Endothelial cell of umbilical vein (primary cell): ENCODE measurements around the gene TM9SF3. TPM values are rescaled to one million over a fixed set of nuclear protein-coding genes. Genes with fewer than 3 reads are reported as not detected.

Experiments used
- BruUV-seq: library from RNA; stranded (reverse); fragments of 400-500 nt; replicated peaks from 2 replicates; lab custom pipeline; 2021; lab: Mats Ljungman, UMichigan
- CTCF ChIA-PET: fragments of 300-600, 350-600 bp; sonication (Branson Sonifier 250); formaldehyde crosslinking; loops from one replicate; lab custom pipeline; 2021; ENCODE audit warnings: antibody characterized with exemption, inconsistent platforms; lab: Charles Lee
- POLR2A ChIA-PET: fragments of 300-600, 350-600 bp; sonication (Branson Sonifier 250); formaldehyde crosslinking; loops from one replicate; lab custom pipeline; 2021; ENCODE audit warnings: antibody characterized with exemption, inconsistent platforms; lab: Charles Lee
- DNase-seq: peaks from one replicate; pipeline ENCODE4 v3.0.0-alpha.2; 2011; ENCODE audit warnings: low read depth, low spot score
- FAIRE-seq: peaks from 2 replicates; lab custom pipeline; 2011; peaks lifted over from hg19 to GRCh38; lab: Jason Lieb, UNC
- H2AFZ ChIP-seq: 2 replicates; pipeline ENCODE4 v1.6.0; 2012; ENCODE audit warnings: low read depth, low read length, control low read depth, inconsistent platforms
- H3K27ac ChIP-seq: 2 replicates; pipeline ENCODE4 v1.5.1; 2011; ENCODE audit warnings: low read depth, mild to moderate bottlenecking, control low read depth, low read length, moderate library complexity; ENCODE audit not compliant: insufficient read depth
- H3K27me3 ChIP-seq, 2 experiments: 2 replicates each; pipeline versions ENCODE4 v1.6.0 to v1.6.1; 2011; ENCODE audit warnings: low read length in 2 of 2, mixed read lengths in 1 of 2; ENCODE audit not compliant: control insufficient read depth in 2 of 2, insufficient read depth in 2 of 2
- H3K36me3 ChIP-seq, 2 experiments: 2 replicates in 1 of 2; 3 replicates in 1 of 2; pipeline ENCODE4 v1.5.1; 2011; ENCODE audit warnings: low read length in 2 of 2, mild to moderate bottlenecking in 1 of 2, moderate library complexity in 1 of 2; ENCODE audit not compliant: control insufficient read depth in 2 of 2, insufficient read depth in 2 of 2; ENCODE audit errors: extremely low read depth in 1 of 2
- H3K4me1 ChIP-seq: 3 replicates; pipeline ENCODE4 v1.5.1; 2011; ENCODE audit warnings: mild to moderate bottlenecking, low read length; ENCODE audit not compliant: control insufficient read depth, insufficient read depth; ENCODE audit errors: extremely low read depth
- H3K4me2 ChIP-seq: 2 replicates; pipeline ENCODE4 v1.6.1; 2011; ENCODE audit warnings: low read length, control low read depth, mixed read lengths; ENCODE audit not compliant: insufficient read depth
- H3K4me3 ChIP-seq, 3 experiments: fragments of 200-600 bp in 1 of 3; sonication (generic), shearing (Covaris generic) in 1 of 3; replicated peaks in 1 of 3; 2 replicates each; pipeline ENCODE4 v1.5.1; 2011 to 2016; ENCODE audit warnings: control low read depth in 3 of 3, low read length in 3 of 3, mild to moderate bottlenecking in 2 of 3, inconsistent platforms in 1 of 3, low read depth in 1 of 3, moderate library complexity in 1 of 3; ENCODE audit not compliant: insufficient read depth in 1 of 3
- H3K79me2 ChIP-seq: 2 replicates; pipeline ENCODE4 v1.6.0; 2012; ENCODE audit warnings: low read length, inconsistent platforms; ENCODE audit not compliant: control insufficient read depth, insufficient read depth
- H3K9ac ChIP-seq: replicated peaks from 2 replicates; pipeline ENCODE3; 2011; ENCODE audit warnings: low read length, control low read depth; ENCODE audit not compliant: insufficient read depth; ENCODE audit errors: extremely low read depth
- H3K9me1 ChIP-seq: replicated peaks from 3 replicates; pipeline ENCODE4 v1.6.0; 2011; ENCODE audit warnings: mild to moderate bottlenecking, low read length; ENCODE audit not compliant: control insufficient read depth, insufficient read depth; ENCODE audit errors: extremely low read depth
- H3K9me3 ChIP-seq: replicated peaks from 2 replicates; pipeline ENCODE4 v1.5.1; 2012; ENCODE audit warnings: low read length, inconsistent platforms; ENCODE audit not compliant: control insufficient read depth, insufficient read depth
- H4K20me1 ChIP-seq: replicated peaks from 2 replicates; pipeline ENCODE3; 2011; ENCODE audit warnings: mild to moderate bottlenecking, low read length; ENCODE audit not compliant: control insufficient read depth, insufficient read depth; ENCODE audit errors: extremely low read depth
- CTCF ChIP-seq, 2 donors: IDR thresholded peaks; 1 replicate in 1 of 2; 2 replicates in 1 of 2; pipeline ENCODE4 v1.5.1; 2011; ENCODE audit warnings: low read length in 2 of 2, mild to moderate bottlenecking in 2 of 2, moderate library complexity in 2 of 2, control low read depth in 1 of 2, inconsistent platforms in 1 of 2, low read depth in 1 of 2; ENCODE audit not compliant: insufficient read depth in 1 of 2; ENCODE audit errors: extremely low read depth in 1 of 2
- EZH2 ChIP-seq: IDR thresholded peaks from 2 replicates; pipeline ENCODE4 v1.6.1; 2012; ENCODE audit warnings: borderline replicate concordance, low read depth, mild to moderate bottlenecking, moderate library complexity, low read length, inconsistent platforms; ENCODE audit not compliant: severe bottlenecking
- FOS ChIP-seq: IDR thresholded peaks from 2 replicates; pipeline ENCODE4 v1.6.1; 2011; ENCODE audit warnings: mild to moderate bottlenecking, low read length, moderate library complexity, borderline replicate concordance; ENCODE audit not compliant: insufficient read depth
- GATA2 ChIP-seq: IDR thresholded peaks from 2 replicates; pipeline ENCODE4 v1.7.0; 2011; ENCODE audit warnings: low read depth, mild to moderate bottlenecking, moderate library complexity, mixed read lengths, low read length; ENCODE audit not compliant: insufficient read length, insufficient read depth
- JUN ChIP-seq: IDR thresholded peaks from 2 replicates; pipeline ENCODE4 v1.6.1; 2011; ENCODE audit warnings: borderline replicate concordance, low read depth; ENCODE audit not compliant: insufficient read length, insufficient read depth
- MAX ChIP-seq: IDR thresholded peaks from 2 replicates; pipeline ENCODE4 v1.6.1; 2011; ENCODE audit not compliant: insufficient read depth, insufficient read length
- MYC ChIP-seq: IDR thresholded peaks from one replicate; pipeline ENCODE4 v1.6.1; 2011; ENCODE audit warnings: mild to moderate bottlenecking, low read depth, low read length
- POLR2A ChIP-seq: IDR thresholded peaks from 2 replicates; pipeline ENCODE4 v1.6.1; 2012; ENCODE audit warnings: low read depth, mild to moderate bottlenecking, control low read depth, low read length
- POLR2AphosphoS5 ChIP-seq: IDR thresholded peaks from 2 replicates; pipeline ENCODE4 v1.6.1; 2012; ENCODE audit warnings: low read depth, mild to moderate bottlenecking, control low read depth, low read length, moderate library complexity; ENCODE audit not compliant: insufficient read depth
- dilution Hi-C: fragments of 300-500 bp; cut with MboI; formaldehyde crosslinking; loops from one replicate; pipeline ENCODE4 v1.15.0; 2019; ENCODE audit warnings: low sequenced_read_pairs; ENCODE audit not compliant: extremely low pct_ligation_motif_present
- intact Hi-C: fragments of 100-400 bp; cut with micrococcal nuclease; formaldehyde crosslinking; loops from one replicate; pipeline ENCODE4 v1.10.0; 2022
- polyA plus RNA-seq, 4 experiments: library from polyadenylated mRNA; depleted of rRNA in 3 of 4; stranded (reverse) in 3 of 4; unstranded in 1 of 4; fragments of >200 nt; gene quantifications; 2 replicates each; pipeline versions ENCODE4 v1.2.1 to v1.2.3, GENCODE V29; 2011 to 2012; ENCODE audit warnings: missing spikeins in 1 of 4
- total RNA-seq: library from RNA; stranded (reverse); gene quantifications from 2 replicates; pipeline ENCODE4 v1.2.3, GENCODE V29; 2021

Gene TM9SF3
- total and polyA plus RNA-seq, 2 donors (not counting 3 experiments of a cell fraction or from before 2014, with no cell fraction given) = 133 to 144 TPM

DNA sequence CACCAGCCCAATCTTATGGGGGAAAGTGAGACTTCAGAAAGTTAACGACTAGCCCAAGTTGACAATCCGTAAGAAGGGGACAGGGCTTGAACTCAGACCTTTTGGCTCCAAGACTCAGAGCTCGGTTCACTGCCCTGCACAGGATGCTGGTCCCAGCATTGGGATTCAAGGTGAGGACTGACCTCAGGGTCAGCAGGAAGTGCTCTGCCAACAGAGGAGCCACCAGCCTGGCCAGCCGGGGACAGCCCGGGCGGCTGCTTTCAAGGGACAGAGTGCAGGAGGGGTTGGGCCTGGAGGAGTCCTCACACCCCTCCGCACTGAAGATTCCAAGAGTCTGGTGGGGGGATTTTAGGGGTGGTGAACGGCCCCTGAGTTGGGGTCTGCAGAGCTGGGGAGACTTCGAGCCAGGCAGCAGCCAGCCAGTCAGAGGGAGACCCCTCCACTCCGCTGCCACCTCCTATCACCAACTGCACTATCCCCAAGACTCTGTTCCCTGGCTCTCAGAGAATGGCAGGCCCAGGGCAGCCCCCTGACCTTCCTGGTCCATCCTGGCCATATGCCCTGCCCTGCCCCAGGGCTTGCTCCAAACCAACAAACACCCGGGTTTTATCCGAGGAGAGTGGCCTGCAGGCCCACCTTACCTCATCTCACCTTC is 92.8 kb downstream of the TM9SF3 start:
- H3K9me1 ChIP-seq = no peaks in the 10 kb centered on the region

More for the DNA sequence above, 92.8 kb downstream of the TM9SF3 start:
- H2AFZ ChIP-seq = no peak overlapping the region
- dilution Hi-C loops (no loop called here), intact Hi-C loops (no loop called here)
- H3K4me2 ChIP-seq = no peak overlapping the region
- no peaks in the 10 kb centered on the region for H3K9me3 ChIP-seq
- ChIA-PET CTCF (no interaction called here), POLR2A (no interaction called here)
- no TSS peak for BruUV-seq
- DNase-seq = no peak
- H3K79me2 ChIP-seq = no peaks in the 10 kb centered on the region
- H3K4me1 ChIP-seq = no peaks in the 10 kb centered on the region
- no peaks in the 10 kb centered on the region for H3K36me3 ChIP-seq
- H3K9ac ChIP-seq = no peak overlapping the region
- H3K27ac ChIP-seq = no peak overlapping the region
- FAIRE-seq = no peak
- TF ChIP-seq POLR2AphosphoS5 = no peak
- no peak for TF ChIP-seq JUN
- no peak for TF ChIP-seq GATA2
- TF ChIP-seq EZH2 = no peak
- TF ChIP-seq POLR2A = no peak
- no peak for TF ChIP-seq MAX
- TF ChIP-seq FOS = no peak
- TF ChIP-seq CTCF (IDR thresholded peaks at IDR 0.05; ENCODE audit: extremely low read depth in 1 of 2, insufficient read depth in 1 of 2, low read depth in 1 of 2, low read length in 2 of 2) = no peak
- TF ChIP-seq MYC = no peak
- no peaks in the 10 kb centered on the region for H4K20me1 ChIP-seq
- H3K27me3 ChIP-seq = no peaks in the 10 kb centered on the region
- H3K4me3 ChIP-seq = no peak overlapping the region
